Muscle of arm (tissue), 12 donors: ENCODE results near the gene RTN3. TPM values are rescaled to one million over a fixed set of nuclear protein-coding genes. Genes with fewer than 3 reads are reported as not detected.

Experiments
- DNase-seq: peaks from one replicate; pipeline ENCODE4 v3.0.0-alpha.2; 2013
- polyA plus RNA-seq, 12 donors: library from polyadenylated mRNA; unstranded; fragments of 120-200 nt; gene quantifications; one replicate each; pipeline ENCODE4 v1.2.1, GENCODE V29; 2013; ENCODE audit not compliant: insufficient read length in 12 of 12

Gene RTN3
- polyA plus RNA-seq, 12 donors = 53.7 to 124 (median 63.1) TPM; not detected in 1

DNA sequence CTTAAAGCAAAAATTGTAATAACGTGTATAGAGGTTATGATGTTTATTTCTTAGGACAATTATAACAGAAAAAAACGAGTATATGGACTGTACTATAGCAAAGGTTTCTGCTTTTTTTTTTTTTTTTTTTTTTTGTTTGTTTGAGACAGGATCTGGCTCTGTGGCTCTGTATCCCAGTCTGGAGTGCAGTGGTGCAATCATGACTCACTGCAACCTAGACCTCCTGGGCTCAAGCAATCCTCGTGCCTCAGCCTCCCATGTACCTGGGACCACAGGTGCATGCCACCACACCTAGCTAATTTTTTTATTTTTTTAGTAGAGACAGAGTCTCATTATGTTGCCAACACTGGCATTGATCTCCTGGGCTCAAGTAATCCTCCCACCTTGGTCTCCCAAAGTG lies 48.0 kb downstream of the RTN3 start:
- no peak for DNase-seq

- no peak for DNase-seq
These were observed 55.6 kb downstream of the RTN3 start for GRCh38 chr11:63736864-63737263.

DNA sequence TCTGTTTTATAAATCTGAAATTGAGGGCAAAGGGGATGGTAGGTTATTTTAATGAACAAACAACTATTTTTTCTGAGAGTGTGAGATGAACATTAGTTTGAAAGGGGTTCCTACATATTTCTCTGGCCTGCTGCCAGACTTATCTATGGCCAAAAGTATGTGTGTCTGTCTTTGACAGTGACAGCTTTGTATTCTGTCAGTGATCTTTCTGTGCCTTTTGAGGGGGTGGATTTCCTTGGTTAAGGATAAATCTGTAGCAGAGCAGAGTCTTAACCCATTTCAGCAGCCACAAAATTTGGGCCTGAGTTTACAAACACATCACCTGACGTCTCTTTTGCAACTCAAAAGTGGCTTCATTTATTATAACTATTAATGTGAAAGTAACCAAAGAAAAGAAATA lies 56.4 kb downstream of the RTN3 start:
- no peak for DNase-seq

- peak; percentile 81 for DNase-seq
These were observed 57.5 kb downstream of the RTN3 start for GRCh38 chr11:63738720-63739360.

DNA sequence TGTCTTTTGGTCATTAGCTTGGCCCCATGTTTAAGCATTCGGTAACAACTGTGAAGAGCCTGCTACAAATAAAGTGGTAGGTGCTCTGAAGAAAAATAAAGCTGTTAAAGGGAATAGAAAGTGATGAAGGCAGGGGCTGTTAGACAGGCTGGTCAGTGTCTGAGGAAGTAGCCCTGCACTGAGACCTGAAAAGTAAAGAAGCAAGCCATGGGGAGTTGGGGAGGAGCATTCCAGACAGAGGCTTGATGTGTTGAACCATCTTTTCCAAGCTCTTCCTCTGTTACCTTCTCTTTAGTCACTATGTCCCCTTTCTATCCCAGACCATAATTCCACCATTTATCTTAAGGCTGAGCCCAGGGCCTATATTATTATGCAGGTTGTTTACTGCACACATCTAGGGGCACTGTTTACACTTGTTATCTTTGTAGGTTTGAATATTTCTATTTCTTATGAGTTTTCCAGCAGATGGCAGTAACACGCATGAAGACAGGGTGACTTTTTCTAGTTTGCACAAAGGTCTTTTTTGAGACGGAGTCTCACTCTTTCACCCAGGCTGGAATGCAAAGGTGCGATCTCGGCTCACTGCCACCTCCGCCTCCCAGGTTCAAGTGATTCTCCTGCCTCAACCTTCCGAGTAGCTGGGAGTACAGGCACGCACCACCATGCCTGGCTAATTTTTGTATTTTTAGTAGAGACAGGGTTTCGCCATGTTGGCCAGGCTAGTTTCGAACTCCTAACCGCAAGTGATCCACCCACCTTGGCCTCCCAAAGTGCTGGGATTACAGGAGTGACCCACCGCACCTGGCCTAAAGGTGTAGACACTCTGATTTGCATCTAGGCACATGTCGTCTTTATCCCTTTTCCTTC lies 64.2 kb downstream of the RTN3 start:
- no peak for DNase-seq

DNA sequence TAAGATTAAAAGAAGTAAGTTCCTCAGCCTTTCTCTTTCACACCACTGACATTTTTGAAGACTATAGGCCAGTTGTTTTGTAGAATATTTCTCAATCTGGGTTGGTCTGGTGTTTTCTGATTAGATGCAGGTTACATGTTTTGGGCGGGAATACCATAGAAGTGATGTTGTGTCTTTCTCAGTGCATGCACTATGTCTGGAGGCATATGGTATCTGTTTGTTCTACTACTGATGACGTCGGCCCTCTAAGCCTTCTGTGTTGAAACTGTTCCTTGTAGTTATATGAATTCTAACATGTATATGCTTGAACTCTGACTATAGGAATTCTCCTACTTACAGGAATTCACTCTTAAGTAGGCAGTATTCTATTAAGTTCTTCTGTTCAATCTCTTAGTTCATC lies 65.7 kb downstream of the RTN3 start:
- DNase-seq = no peak

GRCh38 chr11:63749624-63750023 lies 68.3 kb downstream of the RTN3 start:
- DNase-seq = no peak

GRCh38 chr11:63756919-63757761 lies 75.8 kb downstream of the RTN3 start:
- DNase-seq = no peak

GRCh38 chr11:63760487-63761079 lies 79.3 kb downstream of the RTN3 start:
- no peak for DNase-seq

GRCh38 chr11:63761188-63761587 lies 79.9 kb downstream of the RTN3 start:
- no peak for DNase-seq

DNA sequence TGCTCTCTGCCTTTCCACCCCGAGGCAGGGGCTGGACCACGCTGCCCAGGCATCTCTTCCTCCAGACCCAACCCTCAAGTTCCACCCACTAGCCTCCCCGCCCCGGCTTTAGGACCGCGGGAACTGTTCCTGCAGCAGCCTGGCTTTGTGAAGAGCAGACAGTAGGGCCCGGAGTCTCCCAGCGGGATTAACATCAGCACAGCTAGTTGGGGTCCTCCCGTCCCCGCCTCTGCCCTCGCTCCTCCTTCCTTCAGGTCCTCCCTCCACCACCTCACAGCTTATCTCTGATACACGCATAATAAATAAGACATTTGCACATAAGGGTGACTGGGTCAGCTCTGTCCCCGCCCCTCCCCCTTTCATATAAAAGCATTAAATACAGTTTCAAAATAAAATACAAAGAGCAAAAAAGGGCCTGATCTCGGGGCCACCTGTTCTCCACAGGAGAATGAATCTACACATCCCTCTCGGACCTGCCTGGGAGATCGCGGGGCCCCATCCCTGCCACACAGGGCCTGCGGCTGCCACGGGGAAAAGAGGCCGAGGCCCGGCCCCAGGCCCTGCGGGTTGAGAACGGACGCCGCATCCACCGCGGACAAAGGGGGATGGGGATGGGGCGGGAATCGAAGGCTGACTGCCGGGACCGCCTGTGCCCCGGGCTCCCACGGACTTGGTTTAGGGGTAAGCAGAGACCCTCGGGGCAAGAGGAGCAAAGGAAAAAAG lies 80.8 kb downstream of the RTN3 start:
- no peak for DNase-seq

DNA sequence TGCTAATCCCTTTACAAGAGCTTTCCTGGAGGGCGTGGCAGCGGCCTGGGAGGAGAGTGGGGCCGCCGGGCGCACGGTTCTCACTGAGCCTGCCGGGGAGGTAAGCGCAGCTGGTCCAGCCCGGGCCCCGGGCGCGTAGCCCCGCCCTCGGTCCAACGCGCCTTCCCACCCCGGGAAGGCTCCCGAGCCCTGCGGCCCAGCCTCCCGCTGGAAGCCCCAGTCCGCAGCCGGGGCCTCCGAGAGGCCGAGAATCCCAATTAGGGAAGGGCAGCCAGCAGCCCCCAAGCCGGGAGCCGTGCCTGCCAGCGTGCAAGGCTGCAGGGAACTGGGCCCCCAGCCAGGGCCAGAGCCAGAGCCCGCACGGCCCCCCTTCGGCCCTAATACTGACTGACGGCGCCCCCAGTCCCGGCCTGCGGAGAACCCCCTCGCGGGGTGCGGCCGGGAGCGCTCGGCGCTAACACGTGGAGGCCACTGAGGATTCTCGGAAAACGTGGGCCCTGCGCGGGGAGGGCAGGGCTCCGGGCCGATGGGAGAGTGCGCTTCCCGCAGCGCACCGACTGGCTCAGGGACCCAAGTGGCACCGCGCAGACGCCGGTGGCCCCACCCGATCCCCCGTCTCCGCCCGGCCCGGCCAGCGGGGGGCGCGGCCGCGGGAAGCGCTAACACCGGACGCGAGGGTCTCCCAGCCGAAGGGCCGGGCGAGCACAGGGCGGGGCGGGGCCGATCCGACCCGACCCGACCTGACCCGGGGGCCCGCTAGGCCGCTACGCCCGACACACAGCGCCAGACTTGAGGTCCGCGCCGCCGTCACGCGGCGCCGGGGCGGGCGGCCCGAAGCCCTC lies 81.6 kb downstream of the RTN3 start:
- DNase-seq = peak; percentile 67

GRCh38 chr11:63763496-63764339 lies 82.4 kb downstream of the RTN3 start:
- no peak for DNase-seq

- DNase-seq = no peak
These were observed 83.0 kb downstream of the RTN3 start for GRCh38 chr11:63764340-63764678.

DNA sequence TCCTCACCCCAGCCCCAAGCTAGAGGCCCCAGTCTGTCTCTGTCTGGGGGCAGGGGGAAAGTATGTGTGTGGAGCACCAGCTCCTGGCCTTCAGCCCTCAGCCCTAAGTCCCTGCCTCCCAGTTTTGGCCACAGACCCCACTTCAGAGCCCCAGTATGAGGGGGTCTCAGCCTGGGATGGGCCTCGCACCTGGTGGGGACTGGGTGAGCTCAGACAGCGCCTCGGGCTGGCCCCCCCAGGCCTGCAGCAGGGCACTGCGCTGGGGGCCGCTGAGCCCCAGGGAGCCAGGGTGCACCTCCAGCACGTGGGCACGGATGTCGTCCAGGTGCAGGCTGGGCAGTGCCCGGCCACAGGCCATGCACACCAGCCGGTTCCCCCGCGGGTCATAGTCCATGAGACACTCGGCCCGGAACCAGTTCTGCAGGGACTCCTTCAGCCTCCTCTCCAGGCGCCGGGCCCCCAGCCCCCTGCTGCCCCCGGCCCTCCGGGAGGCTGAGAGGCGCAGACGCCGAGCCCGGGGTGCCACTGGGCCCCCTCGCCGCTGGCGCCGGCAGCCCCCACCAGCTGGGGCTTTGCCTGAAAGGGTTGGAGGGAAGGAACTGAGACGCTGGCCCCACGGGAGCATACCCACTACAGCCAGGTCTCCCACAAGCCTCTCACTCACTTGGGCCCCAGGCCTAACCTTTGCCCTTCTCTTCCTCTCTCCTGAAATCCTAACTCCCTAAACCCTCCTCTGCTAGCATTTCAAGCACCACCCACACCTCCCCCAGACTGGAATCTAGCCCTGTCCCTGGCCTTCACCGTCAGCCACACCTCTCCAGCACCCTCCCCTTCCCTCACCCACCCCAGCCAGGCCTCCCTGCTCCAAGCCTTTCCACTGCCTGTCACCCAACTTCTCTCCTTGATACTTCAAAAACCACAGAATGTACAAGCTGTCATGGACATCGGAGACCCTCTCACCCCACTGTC lies 83.7 kb downstream of the RTN3 start:
- no peak for DNase-seq

GRCh38 chr11:63765688-63766241 lies 84.5 kb downstream of the RTN3 start:
- DNase-seq = no peak

GRCh38 chr11:63766531-63767235 lies 85.4 kb downstream of the RTN3 start:
- no peak for DNase-seq

GRCh38 chr11:63767267-63767564 lies 85.9 kb downstream of the RTN3 start:
- DNase-seq = no peak
